Vagina (tissue), 2 donors: Measurements from ENCODE around the gene PIGS. TPM values are rescaled to one million over a fixed set of nuclear protein-coding genes. Genes with fewer than 3 reads are reported as not detected.

Experiments used
- DNase-seq, 2 donors: peaks; one replicate each; pipeline ENCODE4 v3.0.0-alpha.2; 2017; ENCODE audit errors: extremely low spot score in 2 of 2
- H3K27ac ChIP-seq: fragments of 200-600 bp; sonication (generic); one replicate; pipeline ENCODE4 v1.5.1; 2019
- H3K27me3 ChIP-seq: fragments of 200-600 bp; sonication (generic); one replicate; pipeline ENCODE4 v1.5.1; 2019
- H3K36me3 ChIP-seq, 2 donors: fragments of 200-600 bp; sonication (generic); one replicate each; pipeline ENCODE4 v1.5.1; 2017 to 2019
- H3K4me1 ChIP-seq: fragments of 200-600 bp; sonication (generic); one replicate; pipeline ENCODE4 v1.5.1; 2019
- H3K4me3 ChIP-seq, 2 donors: fragments of 200-600 bp; sonication (generic); 1 replicate in 1 of 2; 2 replicates in 1 of 2; pipeline ENCODE4 v1.5.1; 2016 to 2019
- H3K9me3 ChIP-seq: fragments of 200-600 bp; sonication (generic); one replicate; pipeline ENCODE4 v1.5.1; 2019
- CTCF ChIP-seq, 3 experiments: fragments of 450-650 bp in 2 of 3; fragments of 200-600 bp in 1 of 3; sonication (generic) in 1 of 3; IDR thresholded peaks; one replicate each; pipeline ENCODE4 v1.5.1; 2017 to 2019; ENCODE audit warnings: antibody characterized with exemption in 3 of 3, mild to moderate bottlenecking in 2 of 3, moderate library complexity in 2 of 3
- POLR2A ChIP-seq, 2 donors: fragments of 450-650 bp; IDR thresholded peaks; one replicate each; pipeline ENCODE4 v1.6.1; 2017; ENCODE audit warnings: antibody characterized with exemption in 2 of 2, mild to moderate bottlenecking in 2 of 2, moderate library complexity in 2 of 2
- POLR2AphosphoS5 ChIP-seq, 2 donors: sonication (generic); formaldehyde crosslinking; IDR thresholded peaks; one replicate each; pipeline ENCODE4 v1.9.0; 2017; ENCODE audit warnings: antibody characterized with exemption in 2 of 2, mild to moderate bottlenecking in 2 of 2, low read depth in 1 of 2; ENCODE audit not compliant: insufficient read depth in 1 of 2
- intact Hi-C: fragments of 100-400 bp; cut with DNase I; formaldehyde crosslinking; loops from one replicate; pipeline ENCODE4 v1.15.1; 2023
- total RNA-seq: library from RNA; depleted of rRNA; stranded (reverse); fragments of >200 nt; gene quantifications from one replicate; pipeline ENCODE4 v1.2.3, GENCODE V29; 2016

Gene PIGS
- total RNA-seq, 1 donor from 2014 or later, result 22.8 TPM

- TF ChIP-seq CTCF (IDR thresholded peaks at IDR 0.05) (no peak), POLR2AphosphoS5 (IDR thresholded peaks at IDR 0.05; ENCODE audit: insufficient read depth in 1 of 2, low read depth in 1 of 2) (no peak), POLR2A (IDR thresholded peaks at IDR 0.05) (no peak)
- DNase-seq, result no peak
- no peaks in the 10 kb centered on the region for H3K27me3 ChIP-seq
- H3K27ac ChIP-seq, result peak overlapping the region; percentile 90
- no peaks in the 10 kb centered on the region for H3K9me3 ChIP-seq
- H3K4me3 ChIP-seq, result peak overlapping the region; percentile 72 to 99
- intact Hi-C loops, result no loop called here
- H3K36me3 ChIP-seq, result no peaks in the 10 kb centered on the region
- peaks cover 31% of the 10 kb centered on the region for H3K4me1 ChIP-seq
Measured at GRCh38 chr17:28572259-28573039, 1.1 kb upstream of the PIGS start.

DNA sequence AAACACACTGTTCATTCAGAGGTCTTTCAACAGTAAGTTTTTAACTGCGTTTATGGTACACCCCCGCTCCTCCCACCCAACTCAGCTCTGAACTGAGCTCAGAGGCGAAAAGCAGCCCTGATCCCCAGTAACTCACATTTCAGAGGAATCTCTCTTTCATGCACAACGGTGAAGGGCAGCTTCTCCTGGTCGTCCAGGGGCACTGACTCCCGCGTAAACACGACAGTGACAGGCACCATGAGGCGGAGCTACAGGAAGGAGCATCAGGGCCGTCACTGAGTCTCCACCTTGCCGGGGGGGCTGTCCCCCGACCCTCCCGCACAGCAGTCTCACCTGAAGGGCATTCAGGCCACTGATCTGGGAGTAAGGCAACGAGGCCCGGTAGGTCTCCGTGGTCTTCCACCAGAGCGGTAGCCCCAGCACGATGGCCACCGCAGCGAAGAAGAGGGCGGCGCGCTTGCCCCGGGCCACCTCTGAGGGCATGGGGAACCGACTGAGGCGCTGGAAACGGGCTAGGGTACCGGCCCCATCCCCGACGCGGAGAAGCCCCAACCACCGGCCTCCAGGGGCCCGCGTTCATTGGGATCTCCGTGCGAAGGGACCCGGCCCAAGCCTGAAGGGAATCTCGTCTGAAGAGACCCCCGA, 486 bp downstream of the PIGS start:
- intact Hi-C loops, result no loop called here
- peaks cover 22% of the 10 kb centered on the region for H3K4me1 ChIP-seq

DNA sequence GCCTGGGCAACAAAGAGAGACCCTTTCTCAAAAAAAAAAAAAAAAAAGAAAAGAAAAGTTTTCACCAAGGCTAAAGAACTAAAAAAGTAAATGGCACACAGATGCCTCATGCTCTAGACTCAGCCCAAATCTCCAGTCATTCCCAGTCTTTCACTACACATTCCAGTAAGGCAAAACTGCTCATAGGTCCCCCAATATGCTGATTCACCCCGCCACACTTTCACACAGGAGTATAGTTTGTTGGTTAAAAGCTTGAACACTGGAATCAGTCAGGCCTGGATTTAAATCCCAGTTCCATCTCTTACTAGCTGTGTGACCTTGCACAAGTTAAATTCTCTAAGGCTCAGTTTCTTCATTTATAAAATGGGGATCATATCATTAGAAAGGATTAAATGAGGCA, 1.9 kb downstream of the PIGS start:
- Histone ChIP-seq H3K27ac (no peak overlapping the region), H3K36me3 (no peaks in the 10 kb centered on the region), H3K4me3 (no peak overlapping the region), H3K4me1 (peaks cover 25% of the 10 kb centered on the region), H3K27me3 (no peaks in the 10 kb centered on the region), H3K9me3 (no peaks in the 10 kb centered on the region)
- no peak for DNase-seq
- intact Hi-C loops, result no loop called here
- no peak for TF ChIP-seq POLR2A (IDR thresholded peaks at IDR 0.05)
- TF ChIP-seq POLR2AphosphoS5 (IDR thresholded peaks at IDR 0.05; ENCODE audit: insufficient read depth in 1 of 2, low read depth in 1 of 2), result no peak
- TF ChIP-seq CTCF (IDR thresholded peaks at IDR 0.05), result no peak

More for the DNA sequence above, 486 bp downstream of the PIGS start:
- Histone ChIP-seq H3K36me3 (no peaks in the 10 kb centered on the region), H3K9me3 (no peaks in the 10 kb centered on the region), H3K27ac (peak overlapping the region; percentile 90), H3K4me3 (peak overlapping the region; percentile 72 to 99), H3K27me3 (no peaks in the 10 kb centered on the region)
- DNase-seq, result no peak
- TF ChIP-seq CTCF (IDR thresholded peaks at IDR 0.05) (no peak), POLR2A (IDR thresholded peaks at IDR 0.05) (no peak), POLR2AphosphoS5 (IDR thresholded peaks at IDR 0.05; ENCODE audit: insufficient read depth in 1 of 2, low read depth in 1 of 2) (no peak)

- intact Hi-C loops, result no loop called here
- H3K36me3 ChIP-seq, result peaks cover 0 to 12% of the 10 kb centered on the region in 2 donors
Measured at GRCh38 chr17:28567604-28568003, 3.7 kb downstream of the PIGS start.

More at GRCh38 chr17:28567604-28568003, 3.7 kb downstream of the PIGS start:
- peaks cover 24% of the 10 kb centered on the region for H3K4me1 ChIP-seq
- H3K4me3 ChIP-seq, result no peak overlapping the region
- DNase-seq, result no peak
- TF ChIP-seq POLR2A (IDR thresholded peaks at IDR 0.05), result no peak
- TF ChIP-seq POLR2AphosphoS5 (IDR thresholded peaks at IDR 0.05; ENCODE audit: insufficient read depth in 1 of 2, low read depth in 1 of 2), result no peak
- no peak for TF ChIP-seq CTCF (IDR thresholded peaks at IDR 0.05)
- no peaks in the 10 kb centered on the region for H3K9me3 ChIP-seq
- no peaks in the 10 kb centered on the region for H3K27me3 ChIP-seq
- no peak overlapping the region for H3K27ac ChIP-seq
